SK-N-SH treated with all-trans-retinoic acid at 6 μM for 48 hours (cell line): ENCODE results near the gene CMTM7.

Experiments used
- ATAC-seq: fragments of 200-7000 bp; cut with Tn5 transposase; 3 replicates; pipeline ENCODE4 v1.9.1; 2020; ENCODE audit warnings: mild to moderate bottlenecking, moderate library complexity
- ARNTL ChIP-seq: fragments of 450-650 bp; formaldehyde crosslinking; IDR thresholded peaks from 2 replicates; pipeline ENCODE4 v1.5.0; 2020; ENCODE audit warnings: low read depth, mild to moderate bottlenecking, moderate library complexity, borderline replicate concordance
- BACH2 ChIP-seq: fragments of 250-450 bp; sonication (Bioruptor Pico); IDR thresholded peaks from 2 replicates; pipeline ENCODE4 v1.9.0; 2021; ENCODE audit warnings: mild to moderate bottlenecking, borderline replicate concordance
- CREB5 ChIP-seq: fragments of 250-450 bp; sonication (Bioruptor Pico); IDR thresholded peaks from 2 replicates; pipeline ENCODE4 v1.5.1; 2020; ENCODE audit warnings: low read depth, mild to moderate bottlenecking, moderate library complexity
- CSDC2 ChIP-seq: fragments of 250-450 bp; sonication (Bioruptor Pico); IDR thresholded peaks from 2 replicates; pipeline ENCODE4 v1.5.0; 2020; ENCODE audit warnings: mild to moderate bottlenecking, moderate library complexity
- ESRRG ChIP-seq: fragments of 250-450 bp; sonication (Bioruptor Pico); IDR thresholded peaks from 2 replicates; pipeline ENCODE4 v1.6.1; 2021; ENCODE audit warnings: mild to moderate bottlenecking
- GLIS3 ChIP-seq: fragments of 250-450 bp; sonication (Bioruptor Pico); IDR thresholded peaks from 2 replicates; pipeline ENCODE4 v1.5.0; 2020; ENCODE audit warnings: mild to moderate bottlenecking, moderate library complexity
- ISL1 ChIP-seq: fragments of 250-450 bp; sonication (Bioruptor Pico); IDR thresholded peaks from 2 replicates; pipeline ENCODE4 v2.1.2; 2022; ENCODE audit warnings: mild to moderate bottlenecking, moderate library complexity
- OSR1 ChIP-seq: fragments of 250-450 bp; sonication (Bioruptor Pico); IDR thresholded peaks from 2 replicates; pipeline ENCODE4 v1.8.0; 2022; ENCODE audit warnings: moderate library complexity, mild to moderate bottlenecking, inconsistent platforms
- PPARA ChIP-seq: fragments of 250-450 bp; sonication (Bioruptor Pico); IDR thresholded peaks from 2 replicates; pipeline ENCODE4 v1.5.0; 2020; ENCODE audit warnings: mild to moderate bottlenecking, borderline replicate concordance
- RARB ChIP-seq: fragments of 250-450 bp; sonication (Bioruptor Pico); IDR thresholded peaks from 2 replicates; pipeline ENCODE4 v1.8.0; 2021; ENCODE audit warnings: mild to moderate bottlenecking, moderate library complexity
- SNAI2 ChIP-seq: fragments of 250-450 bp; sonication (Bioruptor Pico); IDR thresholded peaks from 2 replicates; pipeline ENCODE4 v1.5.0; 2020; ENCODE audit warnings: mild to moderate bottlenecking, moderate library complexity
- TCF4 ChIP-seq: fragments of 250-450 bp; sonication (Bioruptor Pico); IDR thresholded peaks from 2 replicates; pipeline ENCODE4 v1.8.0; 2021; ENCODE audit warnings: mild to moderate bottlenecking, moderate library complexity, borderline replicate concordance
- TOX ChIP-seq: fragments of 250-450 bp; sonication (Bioruptor Pico); IDR thresholded peaks from 2 replicates; pipeline ENCODE4 v1.8.0; 2021; ENCODE audit warnings: mild to moderate bottlenecking, moderate library complexity, borderline replicate concordance
- ZC3H10 ChIP-seq: fragments of 250-450 bp; sonication (Bioruptor Pico); IDR thresholded peaks from 2 replicates; pipeline ENCODE4 v1.5.1; 2021; ENCODE audit warnings: mild to moderate bottlenecking, moderate library complexity
- ZFP3 ChIP-seq: fragments of 250-450 bp; sonication (Bioruptor Pico); IDR thresholded peaks from 2 replicates; pipeline ENCODE4 v1.5.0; 2020; ENCODE audit warnings: mild to moderate bottlenecking, moderate library complexity
- ZFP30 ChIP-seq: fragments of 450-650 bp; formaldehyde crosslinking; IDR thresholded peaks from 2 replicates; pipeline ENCODE4 v1.5.0; 2022; ENCODE audit warnings: mild to moderate bottlenecking, moderate library complexity
- ZNF565 ChIP-seq: fragments of 450-650 bp; formaldehyde crosslinking; conservative IDR thresholded peaks from 2 replicates; pipeline ENCODE4 v1.5.0; 2020; ENCODE audit warnings: low read depth, mild to moderate bottlenecking, moderate library complexity
- ZNF8 ChIP-seq: fragments of 450-650 bp; formaldehyde crosslinking; IDR thresholded peaks from 2 replicates; pipeline ENCODE4 v1.5.0; 2020; ENCODE audit warnings: mild to moderate bottlenecking, moderate library complexity
- TF ChIP-seq, protein P1 (sequence below): fragments of 250-450 bp; sonication (Bioruptor Pico); IDR thresholded peaks from 2 replicates; pipeline ENCODE4 v1.8.0; 2021; ENCODE audit warnings: low read depth, mild to moderate bottlenecking, moderate library complexity, borderline replicate concordance
- TF ChIP-seq, protein P2 (sequence below): fragments of 250-450 bp; sonication (Bioruptor Pico); IDR thresholded peaks from 2 replicates; pipeline ENCODE4 v1.5.0; 2020; ENCODE audit warnings: mild to moderate bottlenecking, moderate library complexity
- TF ChIP-seq, protein P3 (sequence below): fragments of 250-450 bp; sonication (Bioruptor Pico); IDR thresholded peaks from 2 replicates; pipeline ENCODE4 v1.8.0; 2020; ENCODE audit warnings: mild to moderate bottlenecking, moderate library complexity, borderline replicate concordance
- TF ChIP-seq, protein P4 (sequence below): fragments of 250-450 bp; sonication (Bioruptor Pico); IDR thresholded peaks from 2 replicates; pipeline ENCODE4 v1.5.1; 2021; ENCODE audit warnings: mild to moderate bottlenecking, moderate library complexity

CMTM7 gene

GRCh38 chr3:32421185-32421584 is 29.5 kb downstream of the CMTM7 start:
- TF ChIP-seq, protein P1, sequence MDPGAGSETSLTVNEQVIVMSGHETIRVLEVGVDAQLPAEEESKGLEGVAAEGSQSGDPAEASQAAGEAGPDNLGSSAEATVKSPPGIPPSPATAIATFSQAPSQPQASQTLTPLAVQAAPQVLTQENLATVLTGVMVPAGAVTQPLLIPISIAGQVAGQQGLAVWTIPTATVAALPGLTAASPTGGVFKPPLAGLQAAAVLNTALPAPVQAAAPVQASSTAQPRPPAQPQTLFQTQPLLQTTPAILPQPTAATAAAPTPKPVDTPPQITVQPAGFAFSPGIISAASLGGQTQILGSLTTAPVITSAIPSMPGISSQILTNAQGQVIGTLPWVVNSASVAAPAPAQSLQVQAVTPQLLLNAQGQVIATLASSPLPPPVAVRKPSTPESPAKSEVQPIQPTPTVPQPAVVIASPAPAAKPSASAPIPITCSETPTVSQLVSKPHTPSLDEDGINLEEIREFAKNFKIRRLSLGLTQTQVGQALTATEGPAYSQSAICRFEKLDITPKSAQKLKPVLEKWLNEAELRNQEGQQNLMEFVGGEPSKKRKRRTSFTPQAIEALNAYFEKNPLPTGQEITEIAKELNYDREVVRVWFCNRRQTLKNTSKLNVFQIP, result no peak
- no peak for TF ChIP-seq ZFP30
- TF ChIP-seq CREB5 (CRISPR knock-in tag), result no peak
- TF ChIP-seq TCF4 (CRISPR knock-in tag), result no peak
- no peak for TF ChIP-seq ISL1 (CRISPR knock-in tag)
- no peak for TF ChIP-seq ESRRG (CRISPR knock-in tag)
- TF ChIP-seq, protein P2, sequence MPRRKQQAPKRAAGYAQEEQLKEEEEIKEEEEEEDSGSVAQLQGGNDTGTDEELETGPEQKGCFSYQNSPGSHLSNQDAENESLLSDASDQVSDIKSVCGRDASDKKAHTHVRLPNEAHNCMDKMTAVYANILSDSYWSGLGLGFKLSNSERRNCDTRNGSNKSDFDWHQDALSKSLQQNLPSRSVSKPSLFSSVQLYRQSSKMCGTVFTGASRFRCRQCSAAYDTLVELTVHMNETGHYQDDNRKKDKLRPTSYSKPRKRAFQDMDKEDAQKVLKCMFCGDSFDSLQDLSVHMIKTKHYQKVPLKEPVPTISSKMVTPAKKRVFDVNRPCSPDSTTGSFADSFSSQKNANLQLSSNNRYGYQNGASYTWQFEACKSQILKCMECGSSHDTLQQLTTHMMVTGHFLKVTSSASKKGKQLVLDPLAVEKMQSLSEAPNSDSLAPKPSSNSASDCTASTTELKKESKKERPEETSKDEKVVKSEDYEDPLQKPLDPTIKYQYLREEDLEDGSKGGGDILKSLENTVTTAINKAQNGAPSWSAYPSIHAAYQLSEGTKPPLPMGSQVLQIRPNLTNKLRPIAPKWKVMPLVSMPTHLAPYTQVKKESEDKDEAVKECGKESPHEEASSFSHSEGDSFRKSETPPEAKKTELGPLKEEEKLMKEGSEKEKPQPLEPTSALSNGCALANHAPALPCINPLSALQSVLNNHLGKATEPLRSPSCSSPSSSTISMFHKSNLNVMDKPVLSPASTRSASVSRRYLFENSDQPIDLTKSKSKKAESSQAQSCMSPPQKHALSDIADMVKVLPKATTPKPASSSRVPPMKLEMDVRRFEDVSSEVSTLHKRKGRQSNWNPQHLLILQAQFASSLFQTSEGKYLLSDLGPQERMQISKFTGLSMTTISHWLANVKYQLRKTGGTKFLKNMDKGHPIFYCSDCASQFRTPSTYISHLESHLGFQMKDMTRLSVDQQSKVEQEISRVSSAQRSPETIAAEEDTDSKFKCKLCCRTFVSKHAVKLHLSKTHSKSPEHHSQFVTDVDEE, result no peak
- no peak for TF ChIP-seq RARB (CRISPR knock-in tag)
- no peak for TF ChIP-seq OSR1 (CRISPR knock-in tag)
- ATAC-seq, result peak; percentile 6; the same call in 2 of the 3 replicates

DNA sequence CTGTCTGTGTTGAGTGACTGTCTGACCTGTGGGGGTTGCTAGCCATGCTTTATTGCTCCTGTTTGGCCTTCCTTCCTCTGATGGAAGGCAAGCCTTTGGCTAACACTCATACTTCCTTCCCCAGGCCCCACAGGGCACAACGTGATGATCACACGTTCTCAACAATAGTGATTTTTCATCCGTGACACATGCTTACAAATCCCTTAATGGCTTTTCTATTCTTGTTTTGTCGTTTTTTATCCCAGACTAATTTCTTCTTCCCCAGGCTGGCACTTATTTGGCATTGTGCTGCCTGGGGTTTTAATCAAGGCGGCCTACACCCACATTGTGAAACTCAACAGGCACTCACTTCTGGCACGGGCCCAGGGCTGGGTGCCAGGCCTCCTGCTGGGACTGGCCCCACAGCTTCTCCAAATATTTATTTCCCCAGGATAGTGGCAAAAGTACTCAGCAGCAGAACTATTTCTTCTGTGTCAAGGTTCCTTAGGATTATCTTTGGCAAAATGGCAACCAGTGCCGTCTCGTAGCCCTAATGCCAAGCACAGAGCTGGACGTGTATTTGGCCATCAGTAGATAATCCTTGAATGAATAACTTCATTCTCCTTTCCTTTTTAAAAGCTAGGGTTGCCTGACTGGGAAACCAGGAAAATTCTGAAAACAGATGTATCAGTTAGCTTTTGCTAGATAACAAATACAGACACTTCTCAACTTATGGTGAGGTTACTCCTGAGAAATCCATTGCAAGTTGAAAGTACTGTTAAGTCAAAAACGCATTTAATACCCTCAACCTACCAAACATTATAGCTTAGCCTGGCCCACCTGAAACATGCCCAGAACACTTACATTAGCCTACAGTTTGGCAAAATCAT is 30.6 kb downstream of the CMTM7 start:
- ATAC-seq, result peak; percentile 85
- TF ChIP-seq TCF4 (CRISPR knock-in tag) (peak; percentile 17; the same call in 1 of the 2 replicates), ISL1 (CRISPR knock-in tag) (peak; percentile 94), ARNTL (CRISPR knock-in tag) (no peak), TOX (0 out of 2 replicates have a peak, but pooled peaks have one; percentile 40)
- TF ChIP-seq, protein P3, sequence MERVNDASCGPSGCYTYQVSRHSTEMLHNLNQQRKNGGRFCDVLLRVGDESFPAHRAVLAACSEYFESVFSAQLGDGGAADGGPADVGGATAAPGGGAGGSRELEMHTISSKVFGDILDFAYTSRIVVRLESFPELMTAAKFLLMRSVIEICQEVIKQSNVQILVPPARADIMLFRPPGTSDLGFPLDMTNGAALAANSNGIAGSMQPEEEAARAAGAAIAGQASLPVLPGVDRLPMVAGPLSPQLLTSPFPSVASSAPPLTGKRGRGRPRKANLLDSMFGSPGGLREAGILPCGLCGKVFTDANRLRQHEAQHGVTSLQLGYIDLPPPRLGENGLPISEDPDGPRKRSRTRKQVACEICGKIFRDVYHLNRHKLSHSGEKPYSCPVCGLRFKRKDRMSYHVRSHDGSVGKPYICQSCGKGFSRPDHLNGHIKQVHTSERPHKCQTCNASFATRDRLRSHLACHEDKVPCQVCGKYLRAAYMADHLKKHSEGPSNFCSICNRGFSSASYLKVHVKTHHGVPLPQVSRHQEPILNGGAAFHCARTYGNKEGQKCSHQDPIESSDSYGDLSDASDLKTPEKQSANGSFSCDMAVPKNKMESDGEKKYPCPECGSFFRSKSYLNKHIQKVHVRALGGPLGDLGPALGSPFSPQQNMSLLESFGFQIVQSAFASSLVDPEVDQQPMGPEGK (CRISPR knock-in tag), result peak; percentile 31; the same call in 1 of the 2 replicates

- no peak for TF ChIP-seq ZC3H10 (CRISPR knock-in tag)
- TF ChIP-seq TOX, result no peak
- no peak for TF ChIP-seq RARB (CRISPR knock-in tag)
- no peak for TF ChIP-seq GLIS3 (CRISPR knock-in tag)
- TF ChIP-seq ZFP30, result no peak
- TF ChIP-seq ZNF8 (CRISPR knock-in tag), result no peak
- no peak for TF ChIP-seq ZFP3 (CRISPR knock-in tag)
- TF ChIP-seq, protein P3 (CRISPR knock-in tag), result no peak
- TF ChIP-seq, protein P4, sequence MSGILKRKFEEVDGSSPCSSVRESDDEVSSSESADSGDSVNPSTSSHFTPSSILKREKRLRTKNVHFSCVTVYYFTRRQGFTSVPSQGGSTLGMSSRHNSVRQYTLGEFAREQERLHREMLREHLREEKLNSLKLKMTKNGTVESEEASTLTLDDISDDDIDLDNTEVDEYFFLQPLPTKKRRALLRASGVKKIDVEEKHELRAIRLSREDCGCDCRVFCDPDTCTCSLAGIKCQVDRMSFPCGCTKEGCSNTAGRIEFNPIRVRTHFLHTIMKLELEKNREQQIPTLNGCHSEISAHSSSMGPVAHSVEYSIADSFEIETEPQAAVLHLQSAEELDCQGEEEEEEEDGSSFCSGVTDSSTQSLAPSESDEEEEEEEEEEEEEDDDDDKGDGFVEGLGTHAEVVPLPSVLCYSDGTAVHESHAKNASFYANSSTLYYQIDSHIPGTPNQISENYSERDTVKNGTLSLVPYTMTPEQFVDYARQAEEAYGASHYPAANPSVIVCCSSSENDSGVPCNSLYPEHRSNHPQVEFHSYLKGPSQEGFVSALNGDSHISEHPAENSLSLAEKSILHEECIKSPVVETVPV, result no peak
- TF ChIP-seq, protein P2, result no peak
- no peak for TF ChIP-seq SNAI2 (CRISPR knock-in tag)
- no peak for TF ChIP-seq PPARA (CRISPR knock-in tag)
- no peak for TF ChIP-seq ZNF565 (CRISPR knock-in tag)
- TF ChIP-seq ISL1 (CRISPR knock-in tag), result no peak
- TF ChIP-seq ESRRG (CRISPR knock-in tag), result no peak
- no peak for TF ChIP-seq CSDC2
- no peak for TF ChIP-seq OSR1 (CRISPR knock-in tag)
- TF ChIP-seq BACH2 (CRISPR knock-in tag), result no peak
- TF ChIP-seq, all 23 proteins: peak for 0
- no peak for ATAC-seq
Observed at GRCh38 chr3:32422943-32423342, 31.3 kb downstream of the CMTM7 start.
